IMR-90 (cell line): ENCODE measurements around the gene C11orf42. TPM values are rescaled to one million over a fixed set of nuclear protein-coding genes. Genes with fewer than 3 reads are reported as not detected.

Source experiments
- ATAC-seq: fragments of 200-7000 bp; cut with Tn5 transposase; 2 replicates; pipeline ENCODE4 v1.9.1; 2020; ENCODE audit warnings: low read depth, mild to moderate bottlenecking, moderate library complexity
- BruUV-seq: library from RNA; stranded (reverse); fragments of 400-500 nt; replicated peaks from 2 replicates; lab custom pipeline; 2021; lab: Mats Ljungman, UMichigan
- CTCF ChIA-PET: fragments of 300-600 bp; formaldehyde crosslinking; extraction: SDS; loops from one replicate; lab custom pipeline; 2021; ENCODE audit warnings: antibody characterized with exemption; lab: Yijun Ruan, JAX
- POLR2A ChIA-PET: fragments of 300-600 bp; sonication (Branson Sonifier 250); formaldehyde crosslinking; loops from one replicate; lab custom pipeline; 2022; ENCODE audit warnings: antibody characterized with exemption; ENCODE audit not compliant: unreplicated experiment; lab: Charles Lee
- DNase-seq: peaks from one replicate; pipeline ENCODE4 v3.0.0; 2013
- H2AFZ ChIP-seq: replicated peaks from 2 replicates; pipeline ENCODE3; 2013; ENCODE audit warnings: low read length, mild to moderate bottlenecking; ENCODE audit not compliant: poor library complexity
- H2AK5ac ChIP-seq: 2 replicates; pipeline ENCODE4 v1.6.1; 2013; ENCODE audit warnings: low read depth, low read length, inconsistent platforms
- H2AK9ac ChIP-seq: replicated peaks from 2 replicates; pipeline ENCODE3; 2013; ENCODE audit warnings: mild to moderate bottlenecking, low read depth, low read length, moderate library complexity; ENCODE audit not compliant: poor library complexity
- H2BK120ac ChIP-seq: 2 replicates; pipeline ENCODE4 v1.6.1; 2013; ENCODE audit warnings: low read depth, low read length, inconsistent platforms
- H2BK15ac ChIP-seq: 3 replicates; pipeline ENCODE4 v1.6.1; 2013; ENCODE audit warnings: low read depth, low read length, inconsistent platforms
- H2BK20ac ChIP-seq: 2 replicates; pipeline ENCODE4 v1.6.1; 2013; ENCODE audit warnings: low read depth, mild to moderate bottlenecking, inconsistent platforms, low read length, moderate library complexity
- H2BK5ac ChIP-seq: 2 replicates; pipeline ENCODE4 v1.6.1; 2013; ENCODE audit warnings: mild to moderate bottlenecking, low read depth, low read length, inconsistent platforms; ENCODE audit not compliant: poor library complexity, severe bottlenecking
- H3K14ac ChIP-seq: replicated peaks from 2 replicates; pipeline ENCODE4 v1.6.1; 2013; ENCODE audit warnings: low read depth, low read length, inconsistent platforms
- H3K18ac ChIP-seq: 2 replicates; pipeline ENCODE4 v1.6.1; 2013; ENCODE audit warnings: low read depth, low read length, control low read depth
- H3K23ac ChIP-seq: 2 replicates; pipeline ENCODE4 v1.6.1; 2013; ENCODE audit warnings: low read depth, low read length, inconsistent platforms
- H3K27ac ChIP-seq: 2 replicates; pipeline ENCODE4 v1.5.1; 2013; ENCODE audit warnings: mild to moderate bottlenecking, control low read depth, low read length; ENCODE audit not compliant: insufficient read depth
- H3K27me3 ChIP-seq: 2 replicates; pipeline ENCODE4 v1.6.1; 2013; ENCODE audit warnings: low read length; ENCODE audit not compliant: control insufficient read depth, insufficient read depth
- H3K36me3 ChIP-seq: 2 replicates; pipeline ENCODE4 v1.6.1; 2013; ENCODE audit warnings: low read length, mixed read lengths; ENCODE audit not compliant: control insufficient read depth, insufficient read depth
- H3K4ac ChIP-seq: 2 replicates; pipeline ENCODE4 v1.6.1; 2013; ENCODE audit warnings: low read depth, low read length, inconsistent platforms
- H3K4me1 ChIP-seq: 2 replicates; pipeline ENCODE4 v1.6.1; 2013; ENCODE audit warnings: low read length, mixed read lengths; ENCODE audit not compliant: control insufficient read depth, insufficient read depth
- H3K4me2 ChIP-seq: 2 replicates; pipeline ENCODE4 v1.6.1; 2013; ENCODE audit warnings: low read depth, mild to moderate bottlenecking, control low read depth, low read length, moderate library complexity
- H3K4me3 ChIP-seq: 2 replicates; pipeline ENCODE4 v1.5.1; 2013; ENCODE audit warnings: low read depth, mild to moderate bottlenecking, control low read depth, low read length, moderate library complexity; ENCODE audit not compliant: insufficient read depth
- H3K56ac ChIP-seq: 2 replicates; pipeline ENCODE4 v1.6.1; 2013; ENCODE audit warnings: low read length, inconsistent platforms; ENCODE audit not compliant: insufficient read depth; ENCODE audit errors: extremely low read depth
- H3K79me1 ChIP-seq, 2 experiments: 2 replicates each; pipeline ENCODE4 v1.6.1; 2013; ENCODE audit warnings: low read length in 2 of 2, inconsistent platforms in 1 of 2, low read depth in 1 of 2
- H3K9ac ChIP-seq: 2 replicates; pipeline ENCODE4 v1.6.1; 2013; ENCODE audit warnings: low read depth, low read length, control low read depth
- H3K9me1 ChIP-seq: 2 replicates; pipeline ENCODE4 v1.6.1; 2013; ENCODE audit warnings: low read length, inconsistent platforms; ENCODE audit not compliant: insufficient read depth
- H3K9me3 ChIP-seq: 2 replicates; pipeline ENCODE4 v1.6.1; 2013; ENCODE audit warnings: low read length; ENCODE audit not compliant: control insufficient read depth, insufficient read depth
- H4K20me1 ChIP-seq: 2 replicates; pipeline ENCODE4 v1.6.1; 2013; ENCODE audit warnings: low read length, inconsistent platforms; ENCODE audit not compliant: insufficient read depth
- H4K5ac ChIP-seq: 2 replicates; pipeline ENCODE4 v1.6.1; 2013; ENCODE audit warnings: mild to moderate bottlenecking, low read depth, low read length, control low read depth
- H4K8ac ChIP-seq, 2 experiments: 2 replicates each; pipeline ENCODE4 v1.6.1; 2013; ENCODE audit warnings: low read depth in 2 of 2, low read length in 2 of 2, control low read depth in 1 of 2, inconsistent platforms in 1 of 2
- H4K91ac ChIP-seq: 2 replicates; pipeline ENCODE4 v1.6.1; 2013; ENCODE audit warnings: low read depth, low read length, inconsistent platforms; ENCODE audit not compliant: insufficient read depth
- CEBPB ChIP-seq: IDR thresholded peaks from 2 replicates; pipeline ENCODE4 v1.6.1; 2012; ENCODE audit warnings: low read depth, low read length, improper control_type of control experiment
- WGBS, 2 experiments: methylation state at CpG; one replicate each; pipeline versions ENCODE4 v1.1.5 to v1.1.7; 2013; ENCODE audit warnings: missing lambda C conversion rate in 2 of 2; ENCODE audit not compliant: insufficient read length in 1 of 2; ENCODE audit errors: extremely low coverage in 2 of 2; 5-methylcytosine and 5-hydroxymethylcytosine counted together
- dilution Hi-C: fragments of 300-500 bp; cut with HindIII; formaldehyde crosslinking; loops from one replicate; pipeline ENCODE4 v1.14.3; 2018; ENCODE audit warnings: low sequenced_read_pairs; ENCODE audit not compliant: unreplicated experiment
- in situ Hi-C: fragments of 300-500 bp; cut with MboI; formaldehyde crosslinking; loops from 3 replicates; pipeline ENCODE4 v1.14.3; 2019; ENCODE audit warnings: low sequenced_read_pairs, inconsistent platforms, mixed read lengths
- intact Hi-C: fragments of 100-400 bp; cut with micrococcal nuclease; formaldehyde crosslinking; loops from 2 replicates; pipeline ENCODE4 v1.10.0; 2022
- polyA plus RNA-seq, 3 experiments: library from polyadenylated mRNA; depleted of rRNA; stranded (reverse); fragments of >200 nt; gene quantifications; 2 replicates each; pipeline ENCODE4 v1.2.3, GENCODE V29; 2012; ENCODE audit warnings: low replicate concordance in 1 of 3
- total RNA-seq: library from RNA; depleted of rRNA; stranded (reverse); fragments of >200 nt; gene quantifications from 2 replicates; pipeline ENCODE4 v1.2.3, GENCODE V29; 2012

The C11orf42 gene
- total and polyA plus RNA-seq, 2 of the 4 experiments (the other 2 are of a cell fraction): not detected

DNA sequence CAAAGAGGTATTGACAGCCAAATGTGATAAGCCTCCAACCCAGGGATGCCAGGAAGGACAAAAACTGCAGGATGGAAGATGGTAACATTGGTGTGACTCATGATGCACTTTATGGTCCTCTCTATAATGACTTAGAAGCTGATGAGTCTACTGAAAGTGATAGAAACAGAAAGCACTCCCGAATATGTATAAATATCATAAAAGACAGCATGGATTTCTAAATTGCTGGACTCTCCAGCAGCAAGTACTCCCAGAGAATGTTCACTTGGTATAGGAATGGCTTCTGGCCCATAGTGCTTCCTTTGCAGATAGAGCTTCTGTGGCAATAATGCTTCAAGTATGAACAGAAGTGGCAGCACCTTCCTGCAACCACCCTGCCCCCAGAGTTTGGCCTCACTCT, 35.1 kb upstream of the C11orf42 start, which contains the start of gene OR52B2:
OR52B2 (minus strand) TSS at position 101 of the 400 bp plus-strand sequence; CDS start at position 101, 0 bp downstream.
- Histone ChIP-seq H3K56ac (no peak within 1 kb of the TSS), H3K4me3 (no peak within 1 kb of the TSS), H2BK20ac (no peak within 1 kb of the TSS), H2AFZ (peak within 1 kb of the TSS; percentile 7), H3K4ac (no peak within 1 kb of the TSS), H3K23ac (no peak within 1 kb of the TSS), H2BK120ac (no peak within 1 kb of the TSS), H4K5ac (no peak within 1 kb of the TSS), H4K20me1 (no peaks in the 10 kb centered on the region), H3K14ac (no peak within 1 kb of the TSS), H2AK5ac (no peak within 1 kb of the TSS), H2AK9ac (no peak within 1 kb of the TSS), H3K36me3 (no peaks in the 10 kb centered on the region), H3K27me3 (no peaks in the 10 kb centered on the region), H4K8ac (no peak within 1 kb of the TSS), H2BK15ac (no peak within 1 kb of the TSS), H4K91ac (no peak within 1 kb of the TSS), H3K27ac (no peak within 1 kb of the TSS), H3K4me2 (no peak within 1 kb of the TSS), H3K18ac (no peak within 1 kb of the TSS), H3K79me1 (no peaks in the 10 kb centered on the region), H3K9me3 (no peaks in the 10 kb centered on the region), H2BK5ac (no peak within 1 kb of the TSS), H3K9me1 (no peaks in the 10 kb centered on the region), H3K9ac (no peak within 1 kb of the TSS), H3K4me1 (no peaks in the 10 kb centered on the region)
- no peak for DNase-seq
- WGBS, 2 experiments: no CpG with 5 or more reads among the region's 1 CpG
- no peak for ATAC-seq
- in situ Hi-C loops: no loop called here
- ChIA-PET POLR2A (no interaction called here), CTCF (no interaction called here)
- TF ChIP-seq CEBPB: no peak
- intact Hi-C loops: no loop called here
- no TSS peak for BruUV-seq
- dilution Hi-C loops: no loop called here
